Measurements from ENCODE around the gene ADRA1B. TPM values are rescaled to one million over a fixed set of nuclear protein-coding genes. Genes with fewer than 3 reads are reported as not detected.

The ADRA1B gene
- total RNA-seq, 4 donors from 2014 or later: 2.9 to 9.0 (median 5.0) TPM

- Histone ChIP-seq H3K27ac (no peak overlapping the region), H3K4me1 (no peaks in the 10 kb centered on the region), H3K4me3 (no peak overlapping the region), H3K27me3 (peaks cover 23% of the 10 kb centered on the region), H3K36me3 (no peaks in the 10 kb centered on the region), H3K9me3 (peaks cover 3 to 11% of the 10 kb centered on the region in 2 donors)
- TF ChIP-seq POLR2AphosphoS5 (IDR thresholded peaks at IDR 0.05) (no peak), CTCF (IDR thresholded peaks at IDR 0.05) (no peak), POLR2A (IDR thresholded peaks at IDR 0.05) (no peak), EP300 (IDR thresholded peaks at IDR 0.05; ENCODE audit: low read depth) (no peak)
- in situ Hi-C loops (cut with MboI; ENCODE audit: low pct_ligation_motif_present in 1 of 4, low pct_unique_long_range_greater_than_20kb in 1 of 4, low sequenced_read_pairs in 3 of 4) (loop anchor here in 3 of 4 donors (25.0 kb wide), 3 partner anchors 455 to 830 kb away; no protein-coding TSS in a partner anchor), intact Hi-C loops (cut with DNase I; ENCODE audit: low total_unique reads) (no loop called here)
- WGBS, 2 donors (ENCODE audit: low coverage in 1 of 2): 95 to 100% methylated on average over 1 of the region's 1 CpG
- no peak for DNase-seq
Observed at GRCh38 chr5:159992566-159992965, 76.3 kb downstream of the ADRA1B start.

- intact Hi-C loops (cut with DNase I; ENCODE audit: low total_unique reads): loop anchor here (1.0 kb wide), 1 partner anchor 20 kb away; no protein-coding TSS in a partner anchor
- 100% methylated on average over 1 to 2 of the region's 2 CpGs for WGBS, 2 donors (ENCODE audit: low coverage in 1 of 2)
Observed at GRCh38 chr5:159993194-159993593, 76.9 kb downstream of the ADRA1B start.

GRCh38 chr5:159995907-159996306 is 79.6 kb downstream of the ADRA1B start:
- intact Hi-C loops (cut with DNase I; ENCODE audit: low total_unique reads): no loop called here
- DNase-seq: no peak
- WGBS, 2 donors (ENCODE audit: low coverage in 1 of 2): 83 to 89% methylated on average over 2 to 3 of the region's 3 CpGs
- Histone ChIP-seq H3K9me3 (peaks cover 3 to 11% of the 10 kb centered on the region in 2 donors), H3K27ac (no peak overlapping the region), H3K36me3 (no peaks in the 10 kb centered on the region), H3K4me1 (no peaks in the 10 kb centered on the region), H3K4me3 (no peak overlapping the region), H3K27me3 (peaks cover 4% of the 10 kb centered on the region)
- no peak for TF ChIP-seq EP300 (IDR thresholded peaks at IDR 0.05; ENCODE audit: low read depth)
- TF ChIP-seq POLR2A (IDR thresholded peaks at IDR 0.05): no peak
- no peak for TF ChIP-seq POLR2AphosphoS5 (IDR thresholded peaks at IDR 0.05)
- TF ChIP-seq CTCF (IDR thresholded peaks at IDR 0.05): no peak
- in situ Hi-C loops (cut with MboI; ENCODE audit: low pct_ligation_motif_present in 1 of 4, low pct_unique_long_range_greater_than_20kb in 1 of 4, low sequenced_read_pairs in 3 of 4): loop anchor here in 3 of 4 donors (25.0 kb wide), 3 partner anchors 459 to 834 kb away; no protein-coding TSS in a partner anchor

More at GRCh38 chr5:159993194-159993593, 76.9 kb downstream of the ADRA1B start:
- H3K4me3 ChIP-seq: no peak overlapping the region
- TF ChIP-seq POLR2AphosphoS5 (IDR thresholded peaks at IDR 0.05) (no peak), EP300 (IDR thresholded peaks at IDR 0.05; ENCODE audit: low read depth) (no peak), CTCF (IDR thresholded peaks at IDR 0.05) (no peak), POLR2A (IDR thresholded peaks at IDR 0.05) (no peak)
- H3K9me3 ChIP-seq: peaks cover 3 to 11% of the 10 kb centered on the region in 2 donors
- H3K4me1 ChIP-seq: no peaks in the 10 kb centered on the region
- no peaks in the 10 kb centered on the region for H3K36me3 ChIP-seq
- H3K27ac ChIP-seq: no peak overlapping the region
- no peak for DNase-seq
- peaks cover 20% of the 10 kb centered on the region for H3K27me3 ChIP-seq
- in situ Hi-C loops (cut with MboI; ENCODE audit: low pct_ligation_motif_present in 1 of 4, low pct_unique_long_range_greater_than_20kb in 1 of 4, low sequenced_read_pairs in 3 of 4): loop anchor here in 3 of 4 donors (25.0 kb wide), 3 partner anchors 456 to 831 kb away; no protein-coding TSS in a partner anchor

GRCh38 chr5:160001457-160001856 is 85.2 kb downstream of the ADRA1B start:
- peak; percentile 26 for DNase-seq
- H3K27ac ChIP-seq: no peak overlapping the region
- no peaks in the 10 kb centered on the region for H3K9me3 ChIP-seq
- intact Hi-C loops (cut with DNase I; ENCODE audit: low total_unique reads) (no loop called here), in situ Hi-C loops (cut with MboI; ENCODE audit: low pct_ligation_motif_present in 1 of 4, low pct_unique_long_range_greater_than_20kb in 1 of 4, low sequenced_read_pairs in 3 of 4) (loop anchor here in 1 of 4 donors (25.0 kb wide), 1 partner anchor 336 kb away; no protein-coding TSS in a partner anchor)
- no peak overlapping the region for H3K4me3 ChIP-seq
- no peaks in the 10 kb centered on the region for H3K36me3 ChIP-seq
- 29 to 35% methylated on average over 1 to 3 of the region's 3 CpGs for WGBS, 2 donors (ENCODE audit: low coverage in 1 of 2)
- no peaks in the 10 kb centered on the region for H3K4me1 ChIP-seq
- TF ChIP-seq CTCF (IDR thresholded peaks at IDR 0.05) (no peak), POLR2AphosphoS5 (IDR thresholded peaks at IDR 0.05) (no peak), POLR2A (IDR thresholded peaks at IDR 0.05) (no peak), EP300 (IDR thresholded peaks at IDR 0.05; ENCODE audit: low read depth) (no peak)
- H3K27me3 ChIP-seq: no peaks in the 10 kb centered on the region

All from transverse colon (tissue), 4 donors.